ENCODE measurements around the gene TRAP1.

The TRAP1 gene

DNA sequence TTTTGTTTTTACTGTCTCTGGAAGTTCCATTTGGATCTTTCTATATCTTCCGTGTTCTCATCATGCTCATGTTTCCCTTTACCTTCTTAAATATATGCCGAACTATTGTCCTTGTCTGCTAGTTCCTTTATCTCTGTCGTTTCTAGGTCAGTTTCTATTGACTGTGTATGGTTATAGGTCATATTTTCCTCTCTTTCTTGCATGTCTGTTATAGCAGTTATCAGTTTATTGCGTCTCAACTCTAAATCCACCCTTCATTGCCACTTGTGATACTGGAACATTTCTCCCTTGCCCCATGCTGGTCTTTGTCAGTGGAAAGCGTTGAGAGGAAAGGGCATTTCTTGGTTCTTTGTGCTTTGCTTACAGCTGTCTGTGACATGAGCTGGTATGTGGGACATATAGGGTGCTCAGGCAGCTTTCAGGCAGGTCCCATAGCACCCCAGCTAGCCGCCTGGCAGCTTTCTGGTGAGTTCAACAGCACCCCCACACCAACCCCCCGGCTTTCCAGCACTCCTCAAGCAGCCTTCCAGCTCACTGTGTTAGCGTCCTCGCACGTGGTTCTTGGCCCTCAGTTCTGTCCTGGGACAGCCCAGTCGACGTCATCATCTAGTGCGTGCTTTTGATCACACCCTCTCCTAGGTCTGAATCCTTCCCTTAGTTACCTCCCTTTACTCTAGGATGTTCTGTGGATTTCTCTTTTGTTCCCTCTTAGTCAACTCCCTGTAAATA lies 78.2 kb downstream of the TRAP1 start:
- TF ChIP-seq CTCF (conservative IDR thresholded peaks at IDR 0.05) = no peak

DNA sequence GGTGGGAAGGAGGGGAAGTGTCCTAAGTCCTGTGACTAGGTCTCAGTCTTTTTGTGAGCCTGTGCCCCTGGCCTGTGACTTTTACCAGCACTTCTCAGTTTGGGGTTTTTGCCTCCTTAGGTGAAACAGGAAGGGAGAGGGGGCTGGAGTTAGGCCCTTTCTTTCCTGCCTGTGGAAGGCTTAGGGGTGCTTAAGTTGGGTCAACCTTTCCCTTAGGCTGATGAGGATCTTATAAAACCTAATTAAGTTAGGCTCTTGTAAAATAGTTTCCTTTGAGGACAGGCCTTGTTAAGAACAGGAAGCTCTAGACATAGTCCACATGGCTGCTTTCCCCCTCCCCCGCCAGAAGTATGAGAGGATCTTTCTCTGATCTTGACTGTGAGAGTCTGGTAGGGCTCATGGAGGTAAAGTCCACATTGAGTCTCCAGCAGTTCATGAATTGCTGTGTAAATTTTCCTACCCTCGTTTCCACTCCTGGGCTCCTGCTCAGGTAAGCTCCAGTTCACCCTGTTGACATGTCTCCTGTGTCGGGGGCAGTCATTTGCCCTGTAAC lies 79.9 kb downstream of the TRAP1 start:
- TF ChIP-seq CTCF (conservative IDR thresholded peaks at IDR 0.05) = no peak
- H3K27ac ChIP-seq = peak overlapping the region; percentile 47

More for the DNA sequence above, 78.2 kb downstream of the TRAP1 start:
- H3K27ac ChIP-seq = no peak overlapping the region

DNA sequence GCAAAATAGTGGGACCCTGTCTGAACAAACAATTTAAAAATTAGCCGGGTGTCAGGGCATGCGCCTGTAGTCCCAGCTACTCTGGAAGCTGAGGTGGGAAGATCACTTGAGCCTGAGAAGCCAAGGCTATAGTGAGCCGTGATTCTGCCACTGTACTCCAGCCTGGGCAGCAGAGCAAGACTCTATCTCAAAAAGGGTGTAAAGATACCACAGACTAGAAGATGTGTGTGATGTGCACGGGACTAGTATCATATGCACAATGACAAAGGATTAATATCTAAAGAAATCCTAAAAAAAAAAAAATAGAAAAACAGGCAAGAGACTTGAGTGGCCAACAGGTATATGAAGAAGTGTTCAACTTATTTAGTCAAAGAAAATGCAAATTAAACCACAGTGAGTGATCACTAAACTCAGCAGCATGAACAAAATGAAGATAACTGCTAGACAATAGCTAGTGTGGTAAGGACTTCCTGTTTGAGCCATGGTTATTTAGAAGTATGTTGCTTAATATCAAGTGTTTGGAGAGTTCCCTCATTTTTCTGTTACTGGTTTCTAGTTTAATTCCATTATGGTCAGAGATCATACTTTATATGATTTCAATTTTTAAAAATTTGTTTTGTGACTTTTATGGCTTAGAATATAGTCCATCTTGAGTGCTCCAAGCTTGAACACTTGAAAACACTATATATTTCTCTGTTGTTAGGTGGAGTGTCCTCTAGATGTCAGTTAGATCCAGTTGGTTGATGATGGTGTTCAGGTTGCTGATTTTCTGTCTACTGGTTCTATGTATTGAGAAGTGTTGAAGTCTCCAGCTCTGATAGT lies 91.2 kb downstream of the TRAP1 start:
- TF ChIP-seq CTCF (conservative IDR thresholded peaks at IDR 0.05) = 0 out of 2 replicates have a peak, but pooled peaks have one; percentile 13
- no peak overlapping the region for H3K27ac ChIP-seq

DNA sequence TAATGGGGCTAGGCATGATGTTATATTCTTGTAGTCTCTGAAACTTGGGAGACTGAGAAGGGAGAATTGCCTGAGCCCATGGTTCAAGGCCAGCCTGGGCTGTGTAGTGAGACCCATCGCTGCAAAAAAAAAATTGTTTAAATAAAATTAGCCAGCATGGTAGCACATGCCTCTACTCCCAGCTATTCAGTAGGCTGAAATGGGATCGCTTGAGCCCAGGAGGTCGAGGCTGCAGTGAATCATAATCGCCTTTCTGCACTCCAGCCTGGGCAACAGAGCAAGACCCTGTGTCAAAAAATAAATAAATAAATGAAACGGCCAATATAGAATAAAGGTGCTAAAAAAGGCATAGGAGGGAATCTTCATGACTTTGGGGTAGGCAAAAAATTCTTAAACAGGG lies 92.0 kb downstream of the TRAP1 start:
- H3K27ac ChIP-seq = no peak overlapping the region
- no peak for TF ChIP-seq CTCF (conservative IDR thresholded peaks at IDR 0.05)

- no peak for TF ChIP-seq CTCF (conservative IDR thresholded peaks at IDR 0.05)
- no peak overlapping the region for H3K27ac ChIP-seq
Observed at GRCh38 chr16:3623642-3624041, 93.7 kb downstream of the TRAP1 start.

DNA sequence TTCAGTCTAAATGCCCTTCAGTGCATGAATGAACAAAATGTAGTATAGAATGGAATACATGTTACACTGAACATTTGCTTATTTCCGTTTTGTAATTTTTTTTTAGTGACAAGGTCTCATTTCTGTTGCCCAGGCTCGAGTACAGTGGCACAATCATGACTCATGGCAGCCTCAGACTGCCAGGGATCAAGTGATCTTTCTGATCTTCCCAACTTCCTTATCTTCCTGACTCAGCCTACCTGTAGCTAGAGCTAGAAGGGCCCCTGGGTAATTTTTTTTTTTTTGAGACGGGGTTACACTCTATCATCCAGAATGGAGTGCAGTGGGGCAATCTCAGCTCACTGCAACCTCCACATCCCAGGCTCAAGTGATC lies 98.6 kb downstream of the TRAP1 start:
- no peak for TF ChIP-seq CTCF (conservative IDR thresholded peaks at IDR 0.05)
- no peak overlapping the region for H3K27ac ChIP-seq

Measured in VCaP (cell line).